Measurements from ENCODE around the gene ZSCAN1.

ZSCAN1 gene

DNA sequence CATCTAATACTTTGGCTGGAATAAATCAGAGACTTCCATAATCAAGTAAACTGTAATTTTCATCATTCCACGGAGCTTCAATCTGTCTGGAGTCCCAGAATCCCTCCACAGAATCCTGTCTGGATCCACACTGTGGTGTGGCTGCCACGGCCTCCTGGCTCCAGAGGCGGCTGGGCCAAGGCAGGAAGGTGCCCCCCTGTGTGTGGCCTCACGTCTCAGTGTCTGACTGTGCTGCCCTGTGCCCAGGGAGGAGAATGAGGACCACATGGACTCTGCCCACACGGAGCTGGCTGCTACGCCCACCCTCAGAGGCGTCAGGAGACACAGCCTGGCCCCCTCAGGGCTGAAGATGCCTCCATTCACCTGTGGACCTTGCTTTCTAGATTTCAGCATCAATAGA lies 13.0 kb downstream of the ZSCAN1 start:
- H3K4me3 ChIP-seq (ENCODE audit: low read depth, low read length): no peak overlapping the region
- TF ChIP-seq CTCF (IDR thresholded peaks at IDR 0.05; ENCODE audit: borderline replicate concordance, insufficient read depth, low read depth, low read length): no peak

DNA sequence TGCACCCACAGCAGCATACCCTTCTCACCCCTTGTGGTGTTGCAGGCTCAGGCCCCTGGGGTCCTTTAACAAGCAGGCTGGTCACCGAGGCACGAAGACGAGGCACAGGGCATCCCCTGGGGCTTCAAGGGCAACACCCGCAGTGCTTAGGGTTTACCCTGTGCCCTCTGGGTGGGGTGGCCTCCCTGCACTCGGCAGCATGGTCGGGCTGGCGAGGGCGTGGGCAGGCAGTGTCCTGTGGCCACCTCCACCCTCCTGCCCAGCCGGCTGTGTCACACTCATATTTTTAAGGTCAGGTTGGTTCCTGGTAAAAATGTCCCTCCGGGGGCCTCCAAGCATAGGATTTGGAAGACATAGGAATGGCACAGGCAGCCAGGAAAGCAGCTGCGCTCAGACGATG lies 13.8 kb downstream of the ZSCAN1 start:
- TF ChIP-seq CTCF (IDR thresholded peaks at IDR 0.05; ENCODE audit: borderline replicate concordance, insufficient read depth, low read depth, low read length): no peak
- H3K4me3 ChIP-seq (ENCODE audit: low read depth, low read length): no peak overlapping the region

- no peak overlapping the region for H3K4me3 ChIP-seq (ENCODE audit: low read depth, low read length)
- TF ChIP-seq CTCF (IDR thresholded peaks at IDR 0.05; ENCODE audit: borderline replicate concordance, insufficient read depth, low read depth, low read length): no peak
Observed at GRCh38 chr19:58052256-58052655, 18.4 kb downstream of the ZSCAN1 start.

DNA sequence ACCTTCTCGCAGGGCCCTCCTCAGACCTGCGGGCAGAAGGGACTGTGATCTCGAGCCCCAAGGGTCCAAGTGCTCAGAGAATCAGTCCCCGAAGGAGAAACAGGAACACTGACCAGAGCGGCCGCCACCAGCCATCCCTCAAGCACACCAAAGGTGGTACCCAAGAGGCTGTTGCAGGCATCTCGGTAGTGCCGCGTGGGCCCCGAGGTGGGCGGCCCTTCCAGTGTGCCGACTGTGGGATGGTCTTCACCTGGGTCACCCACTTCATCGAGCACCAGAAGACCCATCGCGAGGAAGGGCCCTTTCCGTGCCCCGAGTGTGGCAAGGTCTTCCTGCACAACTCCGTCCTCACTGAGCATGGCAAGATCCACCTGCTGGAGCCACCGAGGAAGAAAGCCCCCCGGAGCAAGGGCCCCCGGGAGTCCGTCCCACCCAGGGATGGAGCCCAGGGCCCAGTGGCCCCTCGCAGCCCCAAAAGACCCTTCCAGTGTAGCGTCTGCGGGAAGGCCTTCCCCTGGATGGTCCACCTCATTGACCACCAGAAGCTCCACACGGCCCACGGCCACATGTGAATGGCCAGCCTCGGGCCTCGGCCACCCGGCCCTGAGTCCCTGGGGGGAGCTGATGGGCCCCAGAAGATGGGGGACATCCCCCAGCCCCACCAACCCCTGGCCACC lies 19.8 kb downstream of the ZSCAN1 start:
- no peak for TF ChIP-seq CTCF (IDR thresholded peaks at IDR 0.05; ENCODE audit: borderline replicate concordance, insufficient read depth, low read depth, low read length)
- no peak overlapping the region for H3K4me3 ChIP-seq (ENCODE audit: low read depth, low read length)

DNA sequence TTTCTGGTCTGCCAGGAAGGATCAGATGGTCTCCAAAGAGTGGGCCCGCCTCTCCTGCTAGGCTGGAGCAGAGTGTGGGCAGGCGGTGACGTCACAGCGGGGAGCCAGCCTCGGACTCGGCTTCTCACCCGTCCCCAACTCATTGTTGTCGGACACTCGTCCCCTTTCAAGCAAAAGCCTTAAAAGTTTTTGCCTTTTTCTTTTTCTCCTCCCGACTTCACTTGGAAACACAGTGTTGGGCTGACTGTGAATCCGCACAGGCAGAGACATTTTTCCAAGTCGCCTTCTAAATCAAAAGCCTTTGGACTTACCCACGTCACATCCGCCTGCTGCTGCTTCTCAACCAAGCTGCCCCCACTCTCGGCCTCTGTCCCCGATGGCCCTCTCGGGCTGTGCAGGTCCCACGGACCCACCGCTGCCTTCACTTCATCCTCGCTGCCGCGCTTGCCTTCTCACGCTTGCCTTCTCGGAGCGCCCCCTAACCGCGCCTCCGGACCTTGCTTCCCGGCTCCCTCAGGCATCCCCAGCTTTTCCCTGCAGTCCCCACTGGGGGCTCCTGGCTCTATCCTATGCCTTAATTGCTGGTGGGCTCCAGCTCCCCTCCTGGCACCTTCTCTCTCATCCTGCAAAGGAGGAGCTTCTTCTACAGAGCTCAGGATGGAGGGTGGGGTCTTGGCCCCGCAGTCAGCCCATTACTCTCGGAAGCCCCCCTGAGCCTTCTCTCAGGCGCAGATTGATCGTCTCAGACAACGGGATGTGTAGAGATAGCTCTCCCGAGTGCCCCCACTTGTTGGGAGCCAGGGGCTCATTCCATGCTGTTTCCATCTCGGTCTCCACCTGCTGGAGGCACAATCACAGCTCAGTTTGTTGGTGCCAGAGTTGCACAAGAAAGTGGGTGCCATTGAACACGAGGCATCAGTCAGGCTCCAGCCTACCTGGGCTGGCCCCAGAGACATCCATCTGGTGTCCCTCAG lies 21.4 kb downstream of the ZSCAN1 start:
- no peak overlapping the region for H3K4me3 ChIP-seq (ENCODE audit: low read depth, low read length)
- TF ChIP-seq CTCF (IDR thresholded peaks at IDR 0.05; ENCODE audit: borderline replicate concordance, insufficient read depth, low read depth, low read length): no peak

DNA sequence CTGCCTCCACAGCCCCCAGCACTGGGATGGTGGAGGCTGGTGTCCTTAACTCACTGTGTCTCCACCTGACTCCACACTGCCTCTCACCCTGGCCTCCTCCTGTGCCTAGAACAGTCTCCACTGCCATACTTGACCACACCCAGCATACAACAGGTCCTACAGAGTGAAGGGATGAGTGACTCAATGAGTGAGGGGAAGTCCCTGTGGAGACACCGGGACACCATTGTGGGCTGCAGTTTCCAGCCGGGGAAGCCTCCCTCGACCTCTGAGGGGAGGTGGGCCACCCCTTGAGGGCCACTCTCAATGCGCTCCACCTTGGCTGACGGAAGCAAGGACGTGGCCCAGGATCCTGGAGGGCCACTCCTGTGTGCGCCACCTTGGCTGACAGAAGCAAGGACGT lies 22.4 kb downstream of the ZSCAN1 start:
- H3K4me3 ChIP-seq (ENCODE audit: low read depth, low read length): no peak overlapping the region
- TF ChIP-seq CTCF (IDR thresholded peaks at IDR 0.05; ENCODE audit: borderline replicate concordance, insufficient read depth, low read depth, low read length): no peak

Data from GM12875 (cell line).